Fibroblast of lung (primary cell): ENCODE results near the gene SENP3.

Experiments used
- EZH2 ChIP-seq: IDR thresholded peaks from 2 replicates; pipeline ENCODE4 v1.5.1; 2012; ENCODE audit warnings: low read length, control low read depth, mild to moderate bottlenecking; ENCODE audit errors: missing control alignments
- TF ChIP-seq, protein P1 (sequence below), 2 donors: IDR thresholded peaks in 1 of 2; conservative IDR thresholded peaks in 1 of 2; 1 replicate in 1 of 2; 2 replicates in 1 of 2; pipeline ENCODE4 v1.5.1; 2011 to 2012; ENCODE audit warnings: low read length in 2 of 2, control low read depth in 1 of 2, inconsistent platforms in 1 of 2, low read depth in 1 of 2, mild to moderate bottlenecking in 1 of 2

DNA sequence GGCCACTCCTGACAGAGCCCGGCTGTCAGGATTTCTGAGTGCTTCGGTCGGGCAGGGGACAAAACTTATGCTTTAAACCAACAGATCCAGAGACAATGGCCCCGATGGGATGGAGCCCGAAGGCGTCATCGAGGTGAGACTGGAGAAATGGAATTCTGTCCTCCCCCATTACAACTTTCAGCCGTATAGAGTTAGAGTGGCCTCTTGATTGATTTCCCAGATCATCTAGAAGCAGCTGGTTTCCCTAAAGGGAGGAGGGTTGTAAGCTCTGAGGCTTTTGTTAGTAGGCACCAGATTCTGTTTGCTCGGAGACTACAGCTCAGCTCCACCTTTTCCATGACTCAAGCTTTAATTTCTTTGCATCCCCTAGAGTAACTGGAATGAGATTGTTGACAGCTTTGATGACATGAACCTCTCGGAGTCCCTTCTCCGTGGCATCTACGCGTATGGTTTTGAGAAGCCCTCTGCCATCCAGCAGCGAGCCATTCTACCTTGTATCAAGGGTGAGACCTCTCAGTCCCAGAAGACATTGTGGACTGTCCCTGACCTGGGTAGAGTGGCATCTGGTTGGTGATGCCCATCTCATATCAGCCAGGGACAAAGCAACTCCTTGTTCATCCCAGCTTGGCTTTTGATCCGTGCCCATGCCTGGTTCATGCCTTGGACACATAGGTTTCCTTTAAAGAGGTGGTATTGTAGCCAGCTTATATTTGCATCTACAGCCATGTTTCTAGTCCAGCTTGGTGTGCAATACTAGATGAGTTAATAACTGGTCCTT, 12.6 kb downstream of the SENP3 start:
- TF ChIP-seq, protein P1, sequence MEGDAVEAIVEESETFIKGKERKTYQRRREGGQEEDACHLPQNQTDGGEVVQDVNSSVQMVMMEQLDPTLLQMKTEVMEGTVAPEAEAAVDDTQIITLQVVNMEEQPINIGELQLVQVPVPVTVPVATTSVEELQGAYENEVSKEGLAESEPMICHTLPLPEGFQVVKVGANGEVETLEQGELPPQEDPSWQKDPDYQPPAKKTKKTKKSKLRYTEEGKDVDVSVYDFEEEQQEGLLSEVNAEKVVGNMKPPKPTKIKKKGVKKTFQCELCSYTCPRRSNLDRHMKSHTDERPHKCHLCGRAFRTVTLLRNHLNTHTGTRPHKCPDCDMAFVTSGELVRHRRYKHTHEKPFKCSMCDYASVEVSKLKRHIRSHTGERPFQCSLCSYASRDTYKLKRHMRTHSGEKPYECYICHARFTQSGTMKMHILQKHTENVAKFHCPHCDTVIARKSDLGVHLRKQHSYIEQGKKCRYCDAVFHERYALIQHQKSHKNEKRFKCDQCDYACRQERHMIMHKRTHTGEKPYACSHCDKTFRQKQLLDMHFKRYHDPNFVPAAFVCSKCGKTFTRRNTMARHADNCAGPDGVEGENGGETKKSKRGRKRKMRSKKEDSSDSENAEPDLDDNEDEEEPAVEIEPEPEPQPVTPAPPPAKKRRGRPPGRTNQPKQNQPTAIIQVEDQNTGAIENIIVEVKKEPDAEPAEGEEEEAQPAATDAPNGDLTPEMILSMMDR (conservative IDR thresholded peaks at IDR 0.05 in 1 of 2, IDR thresholded peaks at IDR 0.05 in 1 of 2; ENCODE audit: low read depth in 1 of 2, low read length in 2 of 2): no peak
- TF ChIP-seq EZH2: no peak
